ENCODE results near the gene RTN1.

Gene RTN1

GRCh38 chr14:59852350-59852749, 18.2 kb downstream of the RTN1 start:
- no peak for DNase-seq
- in situ Hi-C loops (cut with MboI; ENCODE audit: low pct_unique_long_range_greater_than_20kb, low sequenced_read_pairs) = no loop called here

GRCh38 chr14:59850458-59850857, 20.1 kb downstream of the RTN1 start:
- no peak for DNase-seq
- in situ Hi-C loops (cut with MboI; ENCODE audit: low pct_unique_long_range_greater_than_20kb, low sequenced_read_pairs) = no loop called here

GRCh38 chr14:59849411-59850130, 21.0 kb downstream of the RTN1 start:
- in situ Hi-C loops (cut with MboI; ENCODE audit: low pct_unique_long_range_greater_than_20kb, low sequenced_read_pairs) = no loop called here

GRCh38 chr14:59848671-59849070, 21.9 kb downstream of the RTN1 start:
- in situ Hi-C loops (cut with MboI; ENCODE audit: low pct_unique_long_range_greater_than_20kb, low sequenced_read_pairs) = no loop called here
- no peak for DNase-seq

More at GRCh38 chr14:59849411-59850130, 21.0 kb downstream of the RTN1 start:
- DNase-seq = peak; percentile 22

GRCh38 chr14:59847711-59848110, 22.9 kb downstream of the RTN1 start:
- no peak for DNase-seq
- in situ Hi-C loops (cut with MboI; ENCODE audit: low pct_unique_long_range_greater_than_20kb, low sequenced_read_pairs) = no loop called here

- DNase-seq = no peak
- in situ Hi-C loops (cut with MboI; ENCODE audit: low pct_unique_long_range_greater_than_20kb, low sequenced_read_pairs) = no loop called here
Measured at GRCh38 chr14:59846595-59846994, 24.0 kb downstream of the RTN1 start.

GRCh38 chr14:59845245-59845644, 25.3 kb downstream of the RTN1 start:
- in situ Hi-C loops (cut with MboI; ENCODE audit: low pct_unique_long_range_greater_than_20kb, low sequenced_read_pairs) = no loop called here
- DNase-seq = no peak

GRCh38 chr14:59844186-59844812, 26.3 kb downstream of the RTN1 start:
- in situ Hi-C loops (cut with MboI; ENCODE audit: low pct_unique_long_range_greater_than_20kb, low sequenced_read_pairs) = no loop called here
- no peak for DNase-seq

GRCh38 chr14:59836116-59836515, 34.5 kb downstream of the RTN1 start:
- DNase-seq = no peak
- in situ Hi-C loops (cut with MboI; ENCODE audit: low pct_unique_long_range_greater_than_20kb, low sequenced_read_pairs) = no loop called here

- DNase-seq = no peak
- in situ Hi-C loops (cut with MboI; ENCODE audit: low pct_unique_long_range_greater_than_20kb, low sequenced_read_pairs) = no loop called here
Measured at GRCh38 chr14:59832653-59833294, 37.8 kb downstream of the RTN1 start.

- in situ Hi-C loops (cut with MboI; ENCODE audit: low pct_unique_long_range_greater_than_20kb, low sequenced_read_pairs) = no loop called here
Measured at GRCh38 chr14:59831121-59831730, 39.4 kb downstream of the RTN1 start.

GRCh38 chr14:59830338-59830734, 40.2 kb downstream of the RTN1 start:
- no peak for DNase-seq
- in situ Hi-C loops (cut with MboI; ENCODE audit: low pct_unique_long_range_greater_than_20kb, low sequenced_read_pairs) = no loop called here

More at GRCh38 chr14:59831121-59831730, 39.4 kb downstream of the RTN1 start:
- no peak for DNase-seq

GRCh38 chr14:59829469-59830337, 40.9 kb downstream of the RTN1 start:
- in situ Hi-C loops (cut with MboI; ENCODE audit: low pct_unique_long_range_greater_than_20kb, low sequenced_read_pairs) = no loop called here

GRCh38 chr14:59828276-59828675, 42.3 kb downstream of the RTN1 start:
- no peak for DNase-seq
- in situ Hi-C loops (cut with MboI; ENCODE audit: low pct_unique_long_range_greater_than_20kb, low sequenced_read_pairs) = no loop called here

More at GRCh38 chr14:59829469-59830337, 40.9 kb downstream of the RTN1 start:
- no peak for DNase-seq

GRCh38 chr14:59827401-59827800, 43.2 kb downstream of the RTN1 start:
- DNase-seq = no peak
- in situ Hi-C loops (cut with MboI; ENCODE audit: low pct_unique_long_range_greater_than_20kb, low sequenced_read_pairs) = no loop called here

GRCh38 chr14:59826150-59826549, 44.4 kb downstream of the RTN1 start:
- in situ Hi-C loops (cut with MboI; ENCODE audit: low pct_unique_long_range_greater_than_20kb, low sequenced_read_pairs) = no loop called here

GRCh38 chr14:59823179-59823578, 47.4 kb downstream of the RTN1 start:
- no peak for DNase-seq
- in situ Hi-C loops (cut with MboI; ENCODE audit: low pct_unique_long_range_greater_than_20kb, low sequenced_read_pairs) = no loop called here

More at GRCh38 chr14:59826150-59826549, 44.4 kb downstream of the RTN1 start:
- no peak for DNase-seq

- in situ Hi-C loops (cut with MboI; ENCODE audit: low pct_unique_long_range_greater_than_20kb, low sequenced_read_pairs) = no loop called here
- DNase-seq = no peak
Measured at GRCh38 chr14:59819446-59820088, 51.0 kb downstream of the RTN1 start.

GRCh38 chr14:59816941-59817340, 53.6 kb downstream of the RTN1 start:
- in situ Hi-C loops (cut with MboI; ENCODE audit: low pct_unique_long_range_greater_than_20kb, low sequenced_read_pairs) = no loop called here
- DNase-seq = no peak
